ENCODE data around the gene NR3C2. TPM values are rescaled to one million over a fixed set of nuclear protein-coding genes. Genes with fewer than 3 reads are reported as not detected.

NR3C2 gene
- total and polyA plus RNA-seq, 2 of the 4 experiments (the other 2 are of a cell fraction): 1.1 to 2.3 TPM

DNA sequence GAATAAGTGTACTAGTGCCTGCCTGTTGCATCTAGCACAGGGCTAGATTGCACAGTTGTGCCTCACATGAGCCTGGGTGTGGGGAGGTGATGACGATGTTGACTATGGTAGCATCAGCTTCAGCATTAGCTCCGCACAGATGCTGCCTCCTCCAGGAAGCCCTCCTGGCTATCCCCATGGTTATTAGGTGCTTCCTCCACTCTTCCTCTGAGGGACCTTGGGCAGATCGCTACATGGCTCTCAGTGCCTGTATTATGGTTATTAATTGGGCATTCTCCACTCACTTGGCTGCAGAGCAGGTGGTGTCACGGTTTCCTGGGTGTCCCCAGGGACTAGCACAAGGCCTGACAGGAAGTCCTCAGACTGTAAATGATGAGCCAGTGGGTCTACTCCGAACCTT lies 384.7 kb downstream of the NR3C2 start:
- Histone ChIP-seq H4K91ac (ENCODE audit: insufficient read depth, low read depth, low read length) (no peak overlapping the region), H4K5ac (ENCODE audit: low read depth, low read length) (no peak overlapping the region), H3K27ac (ENCODE audit: insufficient read depth, low read length) (no peak overlapping the region), H2BK5ac (ENCODE audit: low read depth, low read length, poor library complexity, severe bottlenecking) (no peak overlapping the region), H3K23ac (ENCODE audit: low read depth, low read length) (no peak overlapping the region), H3K36me3 (ENCODE audit: control insufficient read depth, insufficient read depth, low read length) (peaks cover 2% of the 10 kb centered on the region), H3K14ac (replicated peaks; ENCODE audit: low read depth, low read length) (no peak overlapping the region), H2AK5ac (ENCODE audit: low read depth, low read length) (no peak overlapping the region), H4K8ac (ENCODE audit: low read depth in 2 of 2, low read length in 2 of 2) (no peak overlapping the region), H3K56ac (ENCODE audit: extremely low read depth, insufficient read depth, low read length) (no peak overlapping the region), H3K9me3 (ENCODE audit: control insufficient read depth, insufficient read depth, low read length) (no peaks in the 10 kb centered on the region), H3K9ac (ENCODE audit: low read depth, low read length) (no peak overlapping the region), H3K4me1 (ENCODE audit: control insufficient read depth, insufficient read depth, low read length) (peaks cover 6% of the 10 kb centered on the region; the same call in 1 of the 2 replicates), H3K18ac (ENCODE audit: low read depth, low read length) (no peak overlapping the region), H3K27me3 (ENCODE audit: control insufficient read depth, insufficient read depth, low read length) (no peaks in the 10 kb centered on the region), H2BK15ac (ENCODE audit: low read depth, low read length) (no peak overlapping the region), H2AK9ac (replicated peaks; ENCODE audit: low read depth, low read length, poor library complexity) (no peak overlapping the region), H3K4me2 (ENCODE audit: low read depth, low read length) (no peak overlapping the region), H2BK20ac (ENCODE audit: low read depth, low read length) (no peak overlapping the region), H3K4ac (ENCODE audit: low read depth, low read length) (no peak overlapping the region), H3K9me1 (ENCODE audit: insufficient read depth, low read length) (peaks cover 17% of the 10 kb centered on the region), H2AFZ (replicated peaks; ENCODE audit: low read length, poor library complexity) (no peak overlapping the region), H3K79me1 (ENCODE audit: low read depth in 1 of 2, low read length in 2 of 2) (peaks cover 31 to 41% of the 10 kb centered on the region in 2 experiments), H3K4me3 (ENCODE audit: insufficient read depth, low read depth, low read length) (no peak overlapping the region), H2BK120ac (ENCODE audit: low read depth, low read length) (no peak overlapping the region), H4K20me1 (ENCODE audit: insufficient read depth, low read length) (peaks cover 16% of the 10 kb centered on the region)
- TF ChIP-seq RFX5 (IDR thresholded peaks at IDR 0.05; ENCODE audit: low read depth, low read length) (no peak), BHLHE40 (IDR thresholded peaks at IDR 0.05; ENCODE audit: low read depth, low read length) (no peak)
- TF ChIP-seq, protein P1, sequence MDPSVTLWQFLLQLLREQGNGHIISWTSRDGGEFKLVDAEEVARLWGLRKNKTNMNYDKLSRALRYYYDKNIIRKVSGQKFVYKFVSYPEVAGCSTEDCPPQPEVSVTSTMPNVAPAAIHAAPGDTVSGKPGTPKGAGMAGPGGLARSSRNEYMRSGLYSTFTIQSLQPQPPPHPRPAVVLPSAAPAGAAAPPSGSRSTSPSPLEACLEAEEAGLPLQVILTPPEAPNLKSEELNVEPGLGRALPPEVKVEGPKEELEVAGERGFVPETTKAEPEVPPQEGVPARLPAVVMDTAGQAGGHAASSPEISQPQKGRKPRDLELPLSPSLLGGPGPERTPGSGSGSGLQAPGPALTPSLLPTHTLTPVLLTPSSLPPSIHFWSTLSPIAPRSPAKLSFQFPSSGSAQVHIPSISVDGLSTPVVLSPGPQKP (IDR thresholded peaks at IDR 0.05; ENCODE audit: borderline replicate concordance, low read depth, low read length): no peak
- TF ChIP-seq, protein P2, sequence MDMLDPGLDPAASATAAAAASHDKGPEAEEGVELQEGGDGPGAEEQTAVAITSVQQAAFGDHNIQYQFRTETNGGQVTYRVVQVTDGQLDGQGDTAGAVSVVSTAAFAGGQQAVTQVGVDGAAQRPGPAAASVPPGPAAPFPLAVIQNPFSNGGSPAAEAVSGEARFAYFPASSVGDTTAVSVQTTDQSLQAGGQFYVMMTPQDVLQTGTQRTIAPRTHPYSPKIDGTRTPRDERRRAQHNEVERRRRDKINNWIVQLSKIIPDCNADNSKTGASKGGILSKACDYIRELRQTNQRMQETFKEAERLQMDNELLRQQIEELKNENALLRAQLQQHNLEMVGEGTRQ (IDR thresholded peaks at IDR 0.05; ENCODE audit: low read depth, low read length): no peak
- no TSS peak for BruUV-seq (replicated peaks)
- ATAC-seq (ENCODE audit: low read depth) (no peak), DNase-seq (no peak)
- 100% methylated on average over 1 of the region's 5 CpGs; no CpG with 5 or more reads in 1 of the 2 experiments for WGBS, 2 experiments (ENCODE audit: extremely low coverage in 2 of 2, insufficient read length in 1 of 2)
- intact Hi-C loops (cut with micrococcal nuclease): no loop called here
- in situ Hi-C loops (cut with MboI; ENCODE audit: low sequenced_read_pairs): no loop called here
- dilution Hi-C loops (cut with HindIII; ENCODE audit: low sequenced_read_pairs, unreplicated experiment): no loop called here
- CTCF ChIA-PET: no interaction called here
- POLR2A ChIA-PET (ENCODE audit: unreplicated experiment): no interaction called here

Measured in IMR-90 (cell line).